Parathyroid adenoma (tissue), 2 donors: Measurements from ENCODE around the gene SRGAP2C.
"Not testable (repeated sequence)": the region's sequence is repeated elsewhere in the genome, so short reads cannot be mapped to it uniquely, and the experiment has no call there.

ENCODE experiments used
- H2AFZ ChIP-seq: fragments of 300-600 bp; sonication (generic); one replicate; pipeline ENCODE4 v1.7.0; 2017; ENCODE audit warnings: antibody characterized with exemption, mild to moderate bottlenecking
- H3K27ac ChIP-seq: fragments of 300-600 bp; sonication (generic); one replicate; pipeline ENCODE4 v1.7.0; 2017
- H3K27me3 ChIP-seq: fragments of 300-600 bp; sonication (generic); one replicate; pipeline ENCODE4 v1.7.0; 2017; ENCODE audit warnings: low read length; ENCODE audit not compliant: control insufficient read depth, insufficient read depth
- H3K36me3 ChIP-seq: fragments of 300-600 bp; sonication (generic); one replicate; pipeline ENCODE4 v1.7.0; 2017; ENCODE audit warnings: low read length; ENCODE audit not compliant: control insufficient read depth, insufficient read depth
- H3K4me1 ChIP-seq: fragments of 300-600 bp; sonication (generic); one replicate; pipeline ENCODE4 v1.7.0; 2017; ENCODE audit warnings: control low read depth
- H3K4me2 ChIP-seq: fragments of 300-600 bp; sonication (generic); one replicate; pipeline ENCODE4 v1.7.0; 2017; ENCODE audit warnings: low read length
- H3K4me3 ChIP-seq: fragments of 300-600 bp; sonication (generic); one replicate; pipeline ENCODE4 v1.7.0; 2017; ENCODE audit warnings: low read depth, low read length
- H3K79me2 ChIP-seq: fragments of 300-600 bp; sonication (generic); one replicate; pipeline ENCODE4 v1.7.0; 2017; ENCODE audit warnings: control low read depth
- H3K9ac ChIP-seq: fragments of 300-600 bp; sonication (generic); one replicate; pipeline ENCODE4 v1.7.0; 2017; ENCODE audit warnings: mild to moderate bottlenecking
- H3K9me3 ChIP-seq: fragments of 300-600 bp; sonication (generic); one replicate; pipeline ENCODE4 v1.7.0; 2017; ENCODE audit warnings: low read length; ENCODE audit not compliant: control insufficient read depth
- donor health status: primary hyperparathyroidism.

Gene SRGAP2C

DNA sequence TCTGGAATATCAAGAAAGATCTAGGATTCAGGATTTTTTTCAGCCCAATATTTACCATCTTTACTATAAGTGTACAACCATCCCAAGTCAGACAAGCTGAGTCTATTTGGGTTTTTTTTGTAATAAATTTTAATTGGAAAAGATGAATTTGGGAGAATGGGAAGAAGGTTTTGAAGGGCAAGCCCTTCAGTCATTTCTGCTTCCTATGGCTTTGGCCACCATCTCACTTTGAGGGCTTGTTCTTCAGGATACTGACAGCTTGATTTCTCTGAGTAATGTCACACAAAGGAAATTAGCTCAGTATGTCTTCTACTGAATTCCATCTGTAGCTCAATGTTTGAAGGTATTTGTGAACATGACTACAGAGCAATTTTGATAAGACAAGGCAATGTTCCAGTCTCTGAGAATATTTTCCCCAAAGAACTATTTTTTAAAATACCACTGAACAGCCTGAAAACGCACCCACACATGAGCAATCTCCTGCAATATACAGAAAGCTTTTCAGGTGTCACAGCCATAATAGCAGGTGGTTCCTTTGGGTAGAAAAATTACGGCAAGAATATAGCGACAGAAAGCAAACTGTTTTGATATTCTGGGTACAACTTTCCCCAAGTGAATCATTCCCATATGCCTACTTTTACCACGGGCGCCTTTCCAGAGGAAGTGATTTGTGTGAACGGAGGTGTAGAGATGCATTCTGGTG lies 23.4 kb upstream of the SRGAP2C start:
- not testable (repeated sequence) for H3K4me3 ChIP-seq, H3K27ac ChIP-seq, H2AFZ ChIP-seq, H3K4me2 ChIP-seq, H3K36me3 ChIP-seq, H3K9ac ChIP-seq, H3K27me3 ChIP-seq, H3K79me2 ChIP-seq, H3K4me1 ChIP-seq, H3K9me3 ChIP-seq

GRCh38 chr1:121163850-121164757 lies 20.7 kb upstream of the SRGAP2C start:
- not testable (repeated sequence) for H3K4me2 ChIP-seq, H2AFZ ChIP-seq, H3K27me3 ChIP-seq, H3K27ac ChIP-seq, H3K4me3 ChIP-seq, H3K79me2 ChIP-seq, H3K9me3 ChIP-seq, H3K9ac ChIP-seq, H3K4me1 ChIP-seq, H3K36me3 ChIP-seq

DNA sequence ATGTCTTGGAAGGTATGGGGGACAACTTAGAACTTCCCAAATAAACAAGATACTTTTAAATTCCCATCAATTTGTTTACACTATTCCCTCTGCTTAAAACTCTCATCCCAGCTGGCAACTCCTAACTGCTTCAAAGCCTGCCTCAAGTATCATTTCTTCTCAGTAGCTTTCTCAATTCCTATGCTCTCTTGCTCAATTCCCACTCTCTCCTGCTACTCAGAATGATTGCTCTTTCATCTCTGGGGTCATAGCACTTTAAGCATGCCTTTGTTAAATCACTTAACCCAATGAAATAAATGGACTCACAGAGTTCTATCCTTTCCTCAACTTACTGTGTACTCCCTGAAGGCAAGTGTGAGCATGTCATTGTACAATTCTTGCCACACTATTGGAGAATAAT lies 19.5 kb upstream of the SRGAP2C start:
- H3K27ac ChIP-seq, H3K4me1 ChIP-seq, H3K4me3 ChIP-seq, H3K79me2 ChIP-seq, H3K4me2 ChIP-seq, H3K36me3 ChIP-seq, H3K9ac ChIP-seq, H3K27me3 ChIP-seq, H3K9me3 ChIP-seq, H2AFZ ChIP-seq: not testable (repeated sequence)

DNA sequence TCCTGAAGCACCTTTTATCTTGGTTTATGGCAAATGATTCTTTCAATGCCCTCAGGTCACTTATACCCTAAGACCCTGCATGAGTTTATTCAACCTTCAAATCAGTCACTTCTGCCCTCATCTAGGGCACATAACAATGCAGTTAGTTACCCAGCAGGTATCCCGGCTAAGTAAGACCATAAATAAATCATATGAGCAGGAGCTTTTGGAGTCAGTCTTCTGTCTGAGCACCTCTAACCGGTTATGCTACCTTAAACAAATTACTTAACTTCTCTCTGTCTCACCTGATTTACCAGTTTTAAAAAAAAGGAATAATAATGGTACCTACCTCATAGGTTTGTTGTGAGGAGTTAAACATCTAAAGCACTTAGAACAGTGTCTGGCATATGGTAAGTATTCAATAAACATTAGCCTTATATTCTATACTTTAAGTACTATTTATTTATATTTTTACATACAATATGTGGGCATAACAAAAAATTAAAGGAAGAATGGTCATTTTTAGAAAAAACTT lies 17.5 kb upstream of the SRGAP2C start:
- H3K79me2 ChIP-seq, H3K9me3 ChIP-seq, H3K4me1 ChIP-seq, H3K27ac ChIP-seq, H3K36me3 ChIP-seq, H3K4me3 ChIP-seq, H2AFZ ChIP-seq, H3K27me3 ChIP-seq, H3K9ac ChIP-seq, H3K4me2 ChIP-seq: not testable (repeated sequence)

DNA sequence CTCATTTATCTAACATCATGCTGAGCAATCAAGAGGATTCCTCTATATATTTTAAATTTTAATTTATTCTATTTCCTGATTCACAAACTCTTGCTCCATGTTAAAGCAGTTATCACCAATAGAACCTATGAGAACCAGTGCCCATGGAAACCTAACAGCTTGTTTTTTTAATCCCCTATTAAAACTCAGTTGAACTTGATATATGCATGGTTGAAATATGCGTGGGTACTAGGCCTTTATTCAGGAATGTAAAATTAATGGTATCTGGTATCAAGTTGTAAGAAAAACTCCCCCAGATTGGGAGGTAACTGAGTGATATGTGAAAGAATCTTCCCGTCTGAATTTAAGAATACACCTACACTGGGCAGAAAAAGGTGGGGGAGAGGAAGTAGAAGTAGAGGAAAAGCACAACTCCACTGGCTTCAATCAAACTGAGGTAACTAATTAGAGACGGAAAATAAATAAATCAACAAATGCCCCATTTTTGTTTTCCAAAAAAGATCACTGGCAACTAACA lies 16.6 kb upstream of the SRGAP2C start:
- not testable (repeated sequence) for H3K9ac ChIP-seq, H3K27me3 ChIP-seq, H3K4me1 ChIP-seq, H3K79me2 ChIP-seq, H3K27ac ChIP-seq, H3K36me3 ChIP-seq, H3K4me2 ChIP-seq, H2AFZ ChIP-seq, H3K9me3 ChIP-seq, H3K4me3 ChIP-seq

DNA sequence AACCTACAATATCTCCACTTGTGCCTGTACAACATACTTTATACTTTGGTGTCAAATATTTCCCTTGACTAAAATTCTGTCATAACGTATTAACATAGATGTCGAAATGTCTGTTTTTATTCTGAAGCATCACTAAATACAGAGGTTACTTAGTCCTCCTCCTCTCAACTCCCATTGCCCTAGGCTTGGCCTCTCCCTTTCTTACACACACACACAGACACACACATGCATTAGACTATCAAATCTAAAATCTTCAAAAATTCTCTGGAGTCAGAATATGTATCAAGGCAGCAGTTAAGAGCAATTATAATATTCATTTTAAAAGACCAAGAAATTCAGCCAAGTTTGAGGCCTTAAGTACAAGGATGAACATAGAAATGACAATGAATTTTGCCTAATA lies 8.1 kb upstream of the SRGAP2C start:
- not testable (repeated sequence) for H3K79me2 ChIP-seq, H3K27ac ChIP-seq, H2AFZ ChIP-seq, H3K4me2 ChIP-seq, H3K9me3 ChIP-seq, H3K4me1 ChIP-seq, H3K27me3 ChIP-seq, H3K9ac ChIP-seq, H3K4me3 ChIP-seq, H3K36me3 ChIP-seq

DNA sequence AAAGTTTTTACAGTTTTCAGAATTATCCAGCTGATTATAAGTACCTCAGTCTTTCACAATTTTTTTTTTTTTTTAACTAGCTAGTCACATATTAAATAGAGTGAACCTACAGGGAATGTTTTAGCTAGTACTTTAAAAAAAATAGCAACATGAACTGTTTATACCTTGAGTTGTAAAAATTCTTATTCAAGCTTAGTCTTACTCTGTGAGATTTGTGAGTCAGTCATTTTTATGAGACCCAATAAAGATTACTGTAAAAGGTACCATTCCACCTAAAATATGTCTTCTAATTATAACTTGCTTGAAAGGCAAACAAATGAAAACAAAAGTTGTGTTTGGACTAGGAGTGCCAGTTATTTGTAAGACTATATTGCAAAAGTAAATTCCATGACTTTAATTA lies 6.6 kb upstream of the SRGAP2C start:
- H3K27me3 ChIP-seq, H3K9me3 ChIP-seq, H3K4me2 ChIP-seq, H3K27ac ChIP-seq, H3K79me2 ChIP-seq, H3K36me3 ChIP-seq, H3K4me1 ChIP-seq, H3K4me3 ChIP-seq, H3K9ac ChIP-seq, H2AFZ ChIP-seq: not testable (repeated sequence)

DNA sequence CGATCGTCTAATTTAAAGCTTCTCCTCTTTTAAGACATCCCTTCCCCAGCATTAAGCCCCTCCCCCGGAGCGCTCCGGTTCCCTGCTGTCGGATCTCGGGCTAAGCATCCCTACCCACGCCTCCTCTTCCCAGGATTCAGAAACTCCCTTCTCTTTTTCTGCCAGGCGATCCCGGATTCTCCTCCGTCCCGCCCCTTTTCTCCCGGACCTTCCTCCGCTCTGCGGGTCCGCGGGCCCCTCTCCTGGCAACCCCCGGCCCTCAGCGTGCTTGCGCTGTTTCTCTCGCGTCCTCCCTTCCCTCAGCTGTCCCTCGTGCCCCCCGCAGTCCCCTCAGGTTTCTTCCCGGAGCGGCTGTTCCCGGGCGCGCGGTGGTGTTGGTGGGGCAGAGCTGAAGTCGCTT lies 908 bp upstream of the SRGAP2C start:
- not testable (repeated sequence) for H3K4me3 ChIP-seq

DNA sequence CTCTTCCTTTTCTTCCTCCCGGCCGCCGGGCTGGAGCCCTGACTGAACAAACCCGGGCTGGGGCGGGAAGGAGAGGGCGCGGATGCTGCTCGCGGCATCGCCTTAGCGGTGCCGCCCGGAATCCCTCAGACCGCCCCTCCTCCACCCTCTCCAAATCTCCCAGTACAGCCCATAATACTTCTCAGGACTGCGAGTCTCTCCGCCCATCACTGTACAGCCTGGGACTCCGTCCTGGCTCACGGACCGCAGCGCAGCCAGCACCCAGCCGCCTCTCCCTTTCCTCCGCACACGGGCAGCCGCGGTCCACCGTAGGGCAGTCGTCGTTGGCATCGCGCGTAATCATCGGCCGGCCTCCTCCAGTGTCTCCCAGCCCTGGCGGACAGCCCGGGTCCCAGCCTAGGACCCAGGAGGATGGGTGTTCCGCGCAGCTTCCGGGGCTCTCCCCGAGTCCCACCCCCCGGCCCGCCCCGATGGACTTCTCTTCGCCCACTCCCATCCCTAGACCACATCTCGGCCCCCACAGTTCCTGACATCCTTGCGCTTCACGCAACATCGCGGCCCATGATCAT lies 449 bp downstream of the SRGAP2C start:
- not testable (repeated sequence) for H3K27me3 ChIP-seq, H3K4me1 ChIP-seq, H3K9me3 ChIP-seq, H2AFZ ChIP-seq, H3K79me2 ChIP-seq, H3K27ac ChIP-seq, H3K9ac ChIP-seq, H3K36me3 ChIP-seq, H3K4me2 ChIP-seq
- H3K4me3 ChIP-seq: peak overlapping the region; percentile 27

More for the DNA sequence above, 908 bp upstream of the SRGAP2C start:
- not testable (repeated sequence) for H3K27me3 ChIP-seq, H3K79me2 ChIP-seq, H2AFZ ChIP-seq, H3K9me3 ChIP-seq, H3K4me1 ChIP-seq, H3K4me2 ChIP-seq, H3K36me3 ChIP-seq, H3K9ac ChIP-seq, H3K27ac ChIP-seq

GRCh38 chr1:121186191-121186590 lies 1.4 kb downstream of the SRGAP2C start:
- H3K4me3 ChIP-seq, H2AFZ ChIP-seq, H3K9me3 ChIP-seq, H3K79me2 ChIP-seq, H3K9ac ChIP-seq, H3K27me3 ChIP-seq, H3K4me1 ChIP-seq, H3K4me2 ChIP-seq, H3K27ac ChIP-seq, H3K36me3 ChIP-seq: not testable (repeated sequence)
